ENCODE results near the gene LY6G6D.

LY6G6D gene

GRCh38 chr6:31692886-31693285, 22.3 kb upstream of the LY6G6D start:
- in situ Hi-C loops (cut with HindIII; ENCODE audit: low sequenced_read_pairs): no loop called here
- no peak for DNase-seq (ENCODE audit: low read depth, low spot score)
- H3K4me3 ChIP-seq (ENCODE audit: low read depth, low read length): no peak overlapping the region
- TF ChIP-seq, protein P1, sequence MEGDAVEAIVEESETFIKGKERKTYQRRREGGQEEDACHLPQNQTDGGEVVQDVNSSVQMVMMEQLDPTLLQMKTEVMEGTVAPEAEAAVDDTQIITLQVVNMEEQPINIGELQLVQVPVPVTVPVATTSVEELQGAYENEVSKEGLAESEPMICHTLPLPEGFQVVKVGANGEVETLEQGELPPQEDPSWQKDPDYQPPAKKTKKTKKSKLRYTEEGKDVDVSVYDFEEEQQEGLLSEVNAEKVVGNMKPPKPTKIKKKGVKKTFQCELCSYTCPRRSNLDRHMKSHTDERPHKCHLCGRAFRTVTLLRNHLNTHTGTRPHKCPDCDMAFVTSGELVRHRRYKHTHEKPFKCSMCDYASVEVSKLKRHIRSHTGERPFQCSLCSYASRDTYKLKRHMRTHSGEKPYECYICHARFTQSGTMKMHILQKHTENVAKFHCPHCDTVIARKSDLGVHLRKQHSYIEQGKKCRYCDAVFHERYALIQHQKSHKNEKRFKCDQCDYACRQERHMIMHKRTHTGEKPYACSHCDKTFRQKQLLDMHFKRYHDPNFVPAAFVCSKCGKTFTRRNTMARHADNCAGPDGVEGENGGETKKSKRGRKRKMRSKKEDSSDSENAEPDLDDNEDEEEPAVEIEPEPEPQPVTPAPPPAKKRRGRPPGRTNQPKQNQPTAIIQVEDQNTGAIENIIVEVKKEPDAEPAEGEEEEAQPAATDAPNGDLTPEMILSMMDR (IDR thresholded peaks at IDR 0.05; ENCODE audit: low read depth, low read length): no peak

GRCh38 chr6:31693535-31693934, 21.6 kb upstream of the LY6G6D start:
- in situ Hi-C loops (cut with HindIII; ENCODE audit: low sequenced_read_pairs): no loop called here
- TF ChIP-seq, protein P1 (IDR thresholded peaks at IDR 0.05; ENCODE audit: low read depth, low read length): no peak
- H3K4me3 ChIP-seq (ENCODE audit: low read depth, low read length): no peak overlapping the region
- DNase-seq (ENCODE audit: low read depth, low spot score): no peak

GRCh38 chr6:31697555-31697954, 17.6 kb upstream of the LY6G6D start:
- H3K4me3 ChIP-seq (ENCODE audit: low read depth, low read length): no peak overlapping the region
- TF ChIP-seq, protein P1 (IDR thresholded peaks at IDR 0.05; ENCODE audit: low read depth, low read length): no peak
- DNase-seq (ENCODE audit: low read depth, low spot score): no peak
- in situ Hi-C loops (cut with HindIII; ENCODE audit: low sequenced_read_pairs): no loop called here

DNA sequence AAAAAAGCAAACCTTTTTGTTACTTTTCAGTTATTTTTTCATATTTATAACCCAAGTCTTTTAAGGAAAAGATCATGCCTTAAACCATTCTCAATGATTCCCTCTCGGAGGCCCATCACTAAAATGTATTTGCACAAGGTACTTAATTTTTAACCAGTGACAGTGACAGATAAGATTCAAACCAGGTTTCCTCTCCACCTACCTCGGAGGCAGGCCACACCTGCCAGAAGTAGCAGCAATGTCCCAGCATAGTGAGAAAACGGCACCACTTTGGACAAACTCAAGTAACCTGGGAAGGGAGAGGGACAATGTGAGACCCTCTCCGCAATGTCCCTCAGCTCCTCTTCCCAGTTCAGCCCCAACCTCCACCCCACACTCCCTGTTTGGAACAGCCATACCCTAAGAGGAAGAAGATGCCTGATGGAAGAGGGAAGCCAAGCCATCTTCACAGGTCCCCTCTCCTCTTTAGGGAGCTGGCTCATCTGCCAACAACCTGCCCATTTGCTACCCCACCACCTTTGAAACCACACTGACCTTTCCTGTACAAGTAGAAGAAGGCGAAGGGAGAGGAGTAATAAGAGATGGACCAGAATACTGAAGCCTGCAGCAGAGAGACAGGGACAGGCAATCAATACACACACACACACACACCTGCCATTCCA, 14.3 kb upstream of the LY6G6D start:
- DNase-seq (ENCODE audit: low read depth, low spot score): no peak
- in situ Hi-C loops (cut with HindIII; ENCODE audit: low sequenced_read_pairs): no loop called here
- TF ChIP-seq, protein P1 (IDR thresholded peaks at IDR 0.05; ENCODE audit: low read depth, low read length): no peak
- H3K4me3 ChIP-seq (ENCODE audit: low read depth, low read length): no peak overlapping the region

GRCh38 chr6:31701666-31702404, 13.3 kb upstream of the LY6G6D start:
- H3K4me3 ChIP-seq (ENCODE audit: low read depth, low read length): peak overlapping the region; percentile 98
- DNase-seq (ENCODE audit: low read depth, low spot score): peak; percentile 33
- TF ChIP-seq, protein P1 (IDR thresholded peaks at IDR 0.05; ENCODE audit: low read depth, low read length): no peak
- in situ Hi-C loops (cut with HindIII; ENCODE audit: low sequenced_read_pairs): no loop called here

GRCh38 chr6:31702405-31702818, 12.7 kb upstream of the LY6G6D start:
- no peak for DNase-seq (ENCODE audit: low read depth, low spot score)
- TF ChIP-seq, protein P1 (IDR thresholded peaks at IDR 0.05; ENCODE audit: low read depth, low read length): no peak
- H3K4me3 ChIP-seq (ENCODE audit: low read depth, low read length): peak overlapping the region; percentile 98
- in situ Hi-C loops (cut with HindIII; ENCODE audit: low sequenced_read_pairs): no loop called here
